HG02642 (cell line): ENCODE results near the gene ENAH.

Experiments used
- ATAC-seq: cut with Tn5 transposase; IDR thresholded peaks from one replicate; pipeline ENCODE4 v1.9.1; 2021; ENCODE audit warnings: mild to moderate bottlenecking; ENCODE audit not compliant: unreplicated experiment, poor library complexity

ENAH gene

GRCh38 chr1:225462714-225463574 lies 190.0 kb downstream of the ENAH start:
- no peak for ATAC-seq

GRCh38 chr1:225462429-225462713 lies 190.6 kb downstream of the ENAH start:
- ATAC-seq, result no peak

- no peak for ATAC-seq
Observed at GRCh38 chr1:225461533-225462428, 191.1 kb downstream of the ENAH start.

GRCh38 chr1:225460737-225461532 lies 192.0 kb downstream of the ENAH start:
- ATAC-seq, result no peak

GRCh38 chr1:225460021-225460736 lies 192.7 kb downstream of the ENAH start:
- no peak for ATAC-seq

GRCh38 chr1:225458222-225458631 lies 194.7 kb downstream of the ENAH start:
- no peak for ATAC-seq

GRCh38 chr1:225454733-225455132 lies 198.2 kb downstream of the ENAH start:
- ATAC-seq, result no peak

- ATAC-seq, result no peak
Observed at GRCh38 chr1:225453797-225454648, 198.9 kb downstream of the ENAH start.

- ATAC-seq, result no peak
Observed at GRCh38 chr1:225451840-225452515, 200.9 kb downstream of the ENAH start.

- ATAC-seq, result no peak
Observed at GRCh38 chr1:225451340-225451739, 201.6 kb downstream of the ENAH start.

GRCh38 chr1:225450491-225451191 lies 202.3 kb downstream of the ENAH start:
- no peak for ATAC-seq

GRCh38 chr1:225449774-225450173 lies 203.1 kb downstream of the ENAH start:
- ATAC-seq, result no peak

GRCh38 chr1:225449261-225449660 lies 203.7 kb downstream of the ENAH start:
- ATAC-seq, result no peak

GRCh38 chr1:225448146-225448805 lies 204.6 kb downstream of the ENAH start:
- ATAC-seq, result no peak

GRCh38 chr1:225447650-225448089 lies 205.3 kb downstream of the ENAH start:
- ATAC-seq, result no peak

- no peak for ATAC-seq
Observed at GRCh38 chr1:225446981-225447615, 205.8 kb downstream of the ENAH start.

- no peak for ATAC-seq
Observed at GRCh38 chr1:225446595-225446960, 206.3 kb downstream of the ENAH start.
